SIG-M5 treated with dmso at 0.1 percent for 504 hours (cell line): ENCODE data around the gene PPP1R10.

Experiments
- DNase-seq: peaks from one replicate; lab custom pipeline; 2025; ENCODE audit not compliant: unreplicated experiment; lab: John Stamatoyannopoulos, UW

Gene PPP1R10

GRCh38 chr6:30557683-30557981 is 59.4 kb downstream of the PPP1R10 start:
- DNase-seq: peak; percentile 64

- peak; percentile 87 for DNase-seq
These were observed 59.9 kb downstream of the PPP1R10 start, which contains the start of gene PRR3 for GRCh38 chr6:30556906-30557682. PRR3 (plus strand) TSS chr6:30557295; CDS start chr6:30557345, 50 bp downstream.

- peak; percentile 86 for DNase-seq
These were observed 60.8 kb downstream of the PPP1R10 start, which contains the start of gene GNL1 for GRCh38 chr6:30556066-30556905. GNL1 (minus strand) TSS chr6:30556489; CDS start chr6:30556203, 286 bp downstream.

GRCh38 chr6:30555816-30556065 is 61.3 kb downstream of the PPP1R10 start:
- DNase-seq: no peak

GRCh38 chr6:30554962-30555815 is 61.9 kb downstream of the PPP1R10 start:
- DNase-seq: no peak

- no peak for DNase-seq
These were observed 62.6 kb downstream of the PPP1R10 start for GRCh38 chr6:30554404-30554803.
